ENCODE measurements around the gene SPAG8. TPM values are rescaled to one million over a fixed set of nuclear protein-coding genes. Genes with fewer than 3 reads are reported as not detected.

SPAG8 gene
- total and polyA plus RNA-seq, 9 of the 15 experiments (the other 6 are each of a cell fraction or from before 2014, with no cell fraction given) = 0.03 to 0.47 (median 0.21) TPM

- H3K9me3 ChIP-seq (replicated peaks; ENCODE audit: control insufficient read depth, insufficient read depth, low read depth, low read length) = no peaks in the 10 kb centered on the region
- H3K4me1 ChIP-seq (replicated peaks in 1 of 2; ENCODE audit: control insufficient read depth in 2 of 2, insufficient read depth in 2 of 2, low read length in 2 of 2) = peaks cover 6 to 20% of the 10 kb centered on the region in 2 experiments; a peak in 4 of 5 replicates
- H3K27me3 ChIP-seq (ENCODE audit: control insufficient read depth in 2 of 2, insufficient read depth in 2 of 2, low read length in 2 of 2) = no peaks in the 10 kb centered on the region
- TF ChIP-seq CCNT2 (IDR thresholded peaks at IDR 0.05; ENCODE audit: borderline replicate concordance, extremely low read depth, insufficient read length, low read depth, low read length) (no peak), TAF15 (IDR thresholded peaks at IDR 0.05; ENCODE audit: low read depth, low read length) (no peak), ZNF133 (CRISPR knock-in tag; IDR thresholded peaks at IDR 0.05) (no peak), CXXC5 (CRISPR knock-in tag; IDR thresholded peaks at IDR 0.05) (no peak), EP400 (IDR thresholded peaks at IDR 0.05) (no peak), NR0B1 (IDR thresholded peaks at IDR 0.05; ENCODE audit: partially characterized antibody) (no peak), ZBTB5 (IDR thresholded peaks at IDR 0.05) (no peak)
- ATAC-seq (peak; percentile 34; the same call in 1 of the 3 replicates), DNase-seq (ENCODE audit: extremely low read depth in 1 of 4, low spot score in 3 of 4) (no peak), FAIRE-seq (no peak)
- peaks cover 14% of the 10 kb centered on the region for H3K79me2 ChIP-seq (ENCODE audit: control insufficient read depth, insufficient read depth, low read length)
- no TSS peak for BruUV-seq (replicated peaks)
- ChIA-PET CTCF (ENCODE audit: low intra/inter-chr PET ratio) (no interaction called here), POLR2A (interaction anchor here (0.6 to 1.8 kb wide), 5 partner anchors 11 to 353 kb away, joined by 3 to 5 read pairs (median 3); partner anchors contain the start of genes GBA2 and RGP1)
- no peaks in the 10 kb centered on the region for H3K9me1 ChIP-seq (ENCODE audit: control insufficient read depth, insufficient read depth, low read length)
- no peak overlapping the region for H2AFZ ChIP-seq (ENCODE audit: low read depth, low read length)
- no peak overlapping the region for H3K4me3 ChIP-seq
- intact Hi-C loops (cut with micrococcal nuclease) = no loop called here
- H3K9ac ChIP-seq (ENCODE audit: insufficient read depth in 1 of 2, low read depth in 2 of 2, low read length in 2 of 2) = no peak overlapping the region
- in situ Hi-C loops (cut with MboI) = no loop called here
- no peak overlapping the region for H3K4me2 ChIP-seq (ENCODE audit: insufficient read depth, low read length)
- H3K27ac ChIP-seq (ENCODE audit: extremely low read depth, low read depth, low read length) = peak overlapping the region; percentile 48; the same call in 1 of the 3 replicates
- H4K20me1 ChIP-seq (replicated peaks; ENCODE audit: control insufficient read depth, insufficient read depth, low read length) = no peaks in the 10 kb centered on the region
- H3K36me3 ChIP-seq (ENCODE audit: control insufficient read depth, insufficient read depth, low read length) = 0 out of 3 replicates have a peak, but pooled peaks cover 4% of the 10 kb centered on the region
- WGBS (ENCODE audit: insufficient coverage, low coverage, missing lambda C conversion rate) = 21% methylated on average over 4 of the region's 4 CpGs
These were observed 41.0 kb downstream of the SPAG8 start for GRCh38 chr9:35771075-35771433.

All from K562 (cell line).